Osteoblast (primary cell): ENCODE results near the gene ART5. TPM values are rescaled to one million over a fixed set of nuclear protein-coding genes. Genes with fewer than 3 reads are reported as not detected.

Source experiments
- DNase-seq: peaks from one replicate; pipeline ENCODE4 v3.0.0; 2011; ENCODE audit warnings: low spot score, mixed read lengths; ENCODE audit not compliant: insufficient read length; ENCODE audit errors: missing footprints
- H2AFZ ChIP-seq: 2 replicates; pipeline ENCODE4 v1.6.0; 2011; ENCODE audit warnings: mild to moderate bottlenecking, low read length
- H3K27ac ChIP-seq: 2 replicates; pipeline ENCODE4 v1.5.1; 2011; ENCODE audit warnings: mild to moderate bottlenecking, low read depth, low read length, moderate library complexity
- H3K27me3 ChIP-seq: 2 replicates; pipeline ENCODE4 v1.6.0; 2012; ENCODE audit warnings: mild to moderate bottlenecking, control low read depth, inconsistent platforms, low read length, moderate library complexity; ENCODE audit not compliant: insufficient read depth
- H3K36me3 ChIP-seq: 2 replicates; pipeline ENCODE4 v1.5.1; 2011; ENCODE audit warnings: mild to moderate bottlenecking, low read length, control low read depth, moderate library complexity; ENCODE audit not compliant: insufficient read depth
- H3K4me1 ChIP-seq: 2 replicates; pipeline ENCODE4 v1.5.1; 2011; ENCODE audit warnings: mild to moderate bottlenecking, low read length, control low read depth, moderate library complexity; ENCODE audit not compliant: insufficient read depth
- H3K4me2 ChIP-seq: 2 replicates; pipeline ENCODE4 v1.6.0; 2011; ENCODE audit warnings: mild to moderate bottlenecking, low read length; ENCODE audit not compliant: insufficient read depth
- H3K4me3 ChIP-seq: fragments of 200-600 bp; sonication (generic); 3 replicates; pipeline ENCODE4 v1.5.1; 2012; ENCODE audit warnings: mild to moderate bottlenecking, low read length, inconsistent platforms; ENCODE audit not compliant: insufficient read depth
- H3K79me2 ChIP-seq: 2 replicates; pipeline ENCODE4 v1.6.0; 2012; ENCODE audit warnings: mild to moderate bottlenecking, low read length, control low read depth, inconsistent platforms; ENCODE audit not compliant: insufficient read depth
- H3K9me3 ChIP-seq: 2 replicates; pipeline ENCODE4 v1.5.1; 2011; ENCODE audit warnings: low read depth, low read length, control low read depth
- H4K20me1 ChIP-seq: 2 replicates; pipeline ENCODE4 v1.6.0; 2012; ENCODE audit warnings: mild to moderate bottlenecking, low read length, control low read depth; ENCODE audit not compliant: insufficient read depth
- total RNA-seq: library from RNA; depleted of rRNA; stranded (reverse); fragments of >200 nt; gene quantifications from 2 replicates; pipeline ENCODE4 v1.2.3, GENCODE V29; 2012
- TF ChIP-seq, protein P1 (sequence below): IDR thresholded peaks from 2 replicates; pipeline ENCODE4 v1.5.1; 2011; ENCODE audit warnings: mild to moderate bottlenecking, low read depth, low read length, moderate library complexity; ENCODE audit errors: extremely low read depth

Gene ART5
- total RNA-seq, 1 donor: 0.36 TPM

DNA sequence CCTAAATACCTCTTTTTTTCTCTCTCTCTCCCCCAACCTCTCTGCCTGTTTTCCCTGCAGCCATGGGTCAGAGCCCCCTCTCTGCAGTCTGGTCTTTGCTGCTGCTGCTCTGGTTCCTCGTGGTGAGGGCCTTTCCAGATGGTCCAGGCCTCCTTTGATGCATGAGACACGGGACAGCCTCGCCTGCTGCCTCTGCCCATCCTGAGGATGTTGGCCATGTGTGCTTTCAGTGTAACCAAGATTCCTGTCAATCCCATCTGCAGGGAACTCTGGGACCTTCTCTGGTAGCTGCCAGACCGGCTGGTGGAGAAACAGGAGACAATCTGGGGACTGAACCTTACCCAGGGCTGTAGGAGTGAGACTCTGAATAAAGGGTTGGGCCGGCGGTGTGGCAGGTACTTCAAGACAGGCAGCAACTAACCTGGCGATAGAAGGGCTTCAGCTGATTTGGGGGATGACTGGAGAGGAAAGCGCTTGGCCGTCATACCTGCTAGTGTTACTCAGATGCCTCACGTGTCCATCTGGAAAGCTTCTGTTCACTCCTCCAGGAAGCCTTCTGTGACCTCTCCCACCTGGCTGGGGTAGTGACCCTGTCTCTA is 22.3 kb upstream of the ART5 start:
- DNase-seq: peak; percentile 44
- H2AFZ ChIP-seq: no peak overlapping the region
- H3K27ac ChIP-seq: no peak overlapping the region

DNA sequence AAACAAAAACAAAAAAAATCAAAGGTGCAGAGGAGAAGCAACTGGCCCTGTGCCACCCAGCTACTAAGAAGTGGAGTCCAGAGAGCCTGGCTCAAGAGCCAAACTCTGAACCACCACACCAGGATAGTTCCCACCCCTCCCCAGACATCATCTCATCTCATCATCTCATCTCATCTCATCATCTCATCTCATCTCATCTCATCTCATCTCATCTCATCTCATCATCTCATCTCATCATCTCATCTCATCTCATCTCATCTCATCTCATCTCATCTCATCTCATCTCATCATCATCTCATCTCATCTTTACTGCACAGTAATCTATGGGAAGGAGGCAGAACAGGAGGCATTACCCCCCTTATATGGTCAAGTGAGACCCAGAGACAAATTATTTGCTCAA is 21.1 kb upstream of the ART5 start:
- Histone ChIP-seq H3K4me3 (no peak overlapping the region), H3K9me3 (no peaks in the 10 kb centered on the region), H3K36me3 (peaks cover 19% of the 10 kb centered on the region), H3K4me1 (no peaks in the 10 kb centered on the region), H2AFZ (no peak overlapping the region), H3K27me3 (no peaks in the 10 kb centered on the region), H4K20me1 (no peaks in the 10 kb centered on the region), H3K79me2 (no peaks in the 10 kb centered on the region), H3K4me2 (no peak overlapping the region), H3K27ac (no peak overlapping the region)
- TF ChIP-seq, protein P1, sequence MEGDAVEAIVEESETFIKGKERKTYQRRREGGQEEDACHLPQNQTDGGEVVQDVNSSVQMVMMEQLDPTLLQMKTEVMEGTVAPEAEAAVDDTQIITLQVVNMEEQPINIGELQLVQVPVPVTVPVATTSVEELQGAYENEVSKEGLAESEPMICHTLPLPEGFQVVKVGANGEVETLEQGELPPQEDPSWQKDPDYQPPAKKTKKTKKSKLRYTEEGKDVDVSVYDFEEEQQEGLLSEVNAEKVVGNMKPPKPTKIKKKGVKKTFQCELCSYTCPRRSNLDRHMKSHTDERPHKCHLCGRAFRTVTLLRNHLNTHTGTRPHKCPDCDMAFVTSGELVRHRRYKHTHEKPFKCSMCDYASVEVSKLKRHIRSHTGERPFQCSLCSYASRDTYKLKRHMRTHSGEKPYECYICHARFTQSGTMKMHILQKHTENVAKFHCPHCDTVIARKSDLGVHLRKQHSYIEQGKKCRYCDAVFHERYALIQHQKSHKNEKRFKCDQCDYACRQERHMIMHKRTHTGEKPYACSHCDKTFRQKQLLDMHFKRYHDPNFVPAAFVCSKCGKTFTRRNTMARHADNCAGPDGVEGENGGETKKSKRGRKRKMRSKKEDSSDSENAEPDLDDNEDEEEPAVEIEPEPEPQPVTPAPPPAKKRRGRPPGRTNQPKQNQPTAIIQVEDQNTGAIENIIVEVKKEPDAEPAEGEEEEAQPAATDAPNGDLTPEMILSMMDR: no peak
- DNase-seq: no peak

More for the DNA sequence above, 22.3 kb upstream of the ART5 start:
- Histone ChIP-seq H3K4me1 (no peaks in the 10 kb centered on the region), H3K4me3 (no peak overlapping the region), H3K27me3 (no peaks in the 10 kb centered on the region), H3K36me3 (peaks cover 22% of the 10 kb centered on the region), H3K9me3 (no peaks in the 10 kb centered on the region), H3K79me2 (no peaks in the 10 kb centered on the region), H3K4me2 (no peak overlapping the region), H4K20me1 (no peaks in the 10 kb centered on the region)
- TF ChIP-seq, protein P1: no peak

DNA sequence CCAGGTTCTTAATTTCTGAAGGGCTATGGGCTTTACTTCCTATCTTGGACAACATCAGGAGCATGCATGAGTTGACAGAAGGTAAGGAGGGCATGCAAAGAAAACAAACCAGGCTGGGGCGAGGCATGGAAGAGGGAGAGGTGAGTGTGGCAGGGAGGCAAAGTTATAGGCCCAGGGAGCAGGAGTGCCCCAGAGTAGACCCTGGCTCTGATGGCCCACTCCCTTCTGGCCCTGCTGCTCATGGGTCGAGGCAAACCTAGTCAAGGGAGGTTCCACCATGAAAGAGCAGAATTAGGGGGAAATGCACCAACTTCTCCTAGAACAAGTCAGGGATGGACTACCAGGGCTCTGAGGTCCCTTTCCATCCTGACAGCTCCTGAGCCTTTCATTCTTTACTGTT is 19.2 kb upstream of the ART5 start:
- no peaks in the 10 kb centered on the region for H3K9me3 ChIP-seq
- no peak overlapping the region for H3K27ac ChIP-seq
- peak; percentile 61 for DNase-seq
- peaks cover 13% of the 10 kb centered on the region for H3K36me3 ChIP-seq
- H2AFZ ChIP-seq: no peak overlapping the region
- TF ChIP-seq, protein P1: no peak
- no peaks in the 10 kb centered on the region for H3K79me2 ChIP-seq
- H3K4me1 ChIP-seq: no peaks in the 10 kb centered on the region
- H3K27me3 ChIP-seq: no peaks in the 10 kb centered on the region
- H3K4me2 ChIP-seq: no peak overlapping the region
- no peak overlapping the region for H3K4me3 ChIP-seq
- H4K20me1 ChIP-seq: no peaks in the 10 kb centered on the region

DNA sequence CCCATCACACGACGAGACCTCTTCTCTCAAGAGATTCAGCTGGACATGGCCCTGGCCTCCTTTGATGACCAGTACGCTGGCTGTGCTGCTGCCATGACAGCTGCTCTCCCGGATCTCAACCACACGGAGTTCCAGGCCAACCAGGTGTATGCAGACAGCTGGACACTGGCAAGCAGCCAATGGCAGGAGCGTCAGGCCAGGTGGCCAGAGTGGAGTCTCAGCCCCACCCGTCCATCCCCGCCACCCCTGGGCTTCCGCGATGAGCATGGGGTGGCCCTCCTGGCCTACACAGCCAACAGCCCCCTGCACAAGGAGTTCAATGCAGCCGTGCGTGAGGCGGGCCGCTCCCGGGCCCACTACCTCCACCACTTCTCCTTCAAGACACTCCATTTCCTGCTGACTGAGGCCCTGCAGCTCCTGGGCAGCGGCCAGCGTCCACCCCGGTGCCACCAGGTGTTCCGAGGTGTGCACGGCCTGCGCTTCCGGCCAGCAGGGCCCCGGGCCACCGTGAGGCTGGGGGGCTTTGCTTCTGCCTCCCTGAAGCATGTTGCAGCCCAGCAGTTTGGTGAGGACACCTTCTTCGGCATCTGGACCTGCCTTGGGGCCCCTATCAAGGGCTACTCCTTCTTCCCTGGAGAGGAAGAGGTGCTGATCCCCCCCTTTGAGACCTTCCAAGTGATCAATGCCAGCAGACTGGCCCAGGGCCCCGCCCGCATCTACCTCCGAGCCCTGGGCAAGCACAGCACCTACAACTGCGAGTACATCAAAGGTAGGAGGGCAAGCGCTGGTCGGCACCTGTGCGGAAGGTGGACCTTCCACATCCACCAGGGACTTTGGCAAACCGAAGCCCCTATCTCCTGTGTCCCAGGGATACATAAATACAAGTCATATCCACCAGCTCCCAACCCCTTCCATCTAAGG is 18.1 kb upstream of the ART5 start:
- no peak for DNase-seq
- no peaks in the 10 kb centered on the region for H3K9me3 ChIP-seq
- no peaks in the 10 kb centered on the region for H4K20me1 ChIP-seq
- no peaks in the 10 kb centered on the region for H3K4me1 ChIP-seq
- H3K79me2 ChIP-seq: no peaks in the 10 kb centered on the region
- TF ChIP-seq, protein P1: no peak
- H3K27me3 ChIP-seq: peaks cover 8% of the 10 kb centered on the region
- no peak overlapping the region for H3K4me2 ChIP-seq
- no peak overlapping the region for H3K4me3 ChIP-seq
- no peak overlapping the region for H3K27ac ChIP-seq
- no peak overlapping the region for H2AFZ ChIP-seq
- peaks cover 7% of the 10 kb centered on the region for H3K36me3 ChIP-seq
